ENCODE measurements around the gene TANK. TPM values are rescaled to one million over a fixed set of nuclear protein-coding genes. Genes with fewer than 3 reads are reported as not detected.
"Not testable (repeated sequence)": the region's sequence is repeated elsewhere in the genome, so short reads cannot be mapped to it uniquely, and the experiment has no call there.

Gene TANK
- total and polyA plus RNA-seq, 8 donors, result 53.7 to 80.3 (median 70.2) TPM

GRCh38 chr2:161178756-161179155 is 18.5 kb downstream of the TANK start:
- ATAC-seq, result no peak

DNA sequence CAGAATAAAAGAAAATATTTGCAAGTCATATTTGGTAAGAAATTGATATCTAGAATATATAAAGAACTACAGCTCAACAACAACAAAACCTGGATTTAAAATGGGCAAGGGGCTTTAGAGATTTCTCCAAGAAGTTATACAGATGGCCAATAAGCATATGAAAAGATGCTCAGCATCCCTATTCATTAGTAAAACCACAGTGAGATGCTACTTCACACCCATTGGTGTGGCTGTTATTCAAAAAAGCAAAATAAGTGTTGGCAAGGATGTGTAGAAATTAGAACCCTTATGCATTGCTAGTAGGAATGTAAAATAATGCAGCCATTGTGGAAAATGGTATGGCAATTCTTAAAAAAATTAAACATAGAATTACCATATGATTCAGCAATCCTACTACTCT is 29.8 kb downstream of the TANK start:
- Histone ChIP-seq H3K27me3 (no peaks in the 10 kb centered on the region), H3K4me3 (no peak overlapping the region), H3K27ac (no peak overlapping the region), H3K4me1 (peaks cover 0 to 16% of the 10 kb centered on the region in 2 donors), H3K36me3 (peaks cover 0 to 62% of the 10 kb centered on the region in 2 donors), H3K9me3 (no peaks in the 10 kb centered on the region)
- intact Hi-C loops (cut with DNase I), result no loop called here
- no peak for TF ChIP-seq CTCF (IDR thresholded peaks at IDR 0.05)
- no peak for DNase-seq
- ATAC-seq, result no peak

More at GRCh38 chr2:161178756-161179155, 18.5 kb downstream of the TANK start:
- H3K27me3 ChIP-seq, result no peaks in the 10 kb centered on the region
- H3K9me3 ChIP-seq, result no peaks in the 10 kb centered on the region
- no peak overlapping the region for H3K4me3 ChIP-seq
- H3K27ac ChIP-seq, result no peak overlapping the region
- H3K4me1 ChIP-seq, result peaks cover 0 to 19% of the 10 kb centered on the region in 2 donors
- H3K36me3 ChIP-seq, result peaks cover 0 to 62% of the 10 kb centered on the region in 2 donors
- intact Hi-C loops (cut with DNase I), result no loop called here
- no peak for DNase-seq
- no peak for TF ChIP-seq CTCF (IDR thresholded peaks at IDR 0.05)

- intact Hi-C loops (cut with DNase I); H3K9me3 ChIP-seq: not testable (repeated sequence)
Observed at GRCh38 chr2:161195602-161196001, 35.4 kb downstream of the TANK start.

DNA sequence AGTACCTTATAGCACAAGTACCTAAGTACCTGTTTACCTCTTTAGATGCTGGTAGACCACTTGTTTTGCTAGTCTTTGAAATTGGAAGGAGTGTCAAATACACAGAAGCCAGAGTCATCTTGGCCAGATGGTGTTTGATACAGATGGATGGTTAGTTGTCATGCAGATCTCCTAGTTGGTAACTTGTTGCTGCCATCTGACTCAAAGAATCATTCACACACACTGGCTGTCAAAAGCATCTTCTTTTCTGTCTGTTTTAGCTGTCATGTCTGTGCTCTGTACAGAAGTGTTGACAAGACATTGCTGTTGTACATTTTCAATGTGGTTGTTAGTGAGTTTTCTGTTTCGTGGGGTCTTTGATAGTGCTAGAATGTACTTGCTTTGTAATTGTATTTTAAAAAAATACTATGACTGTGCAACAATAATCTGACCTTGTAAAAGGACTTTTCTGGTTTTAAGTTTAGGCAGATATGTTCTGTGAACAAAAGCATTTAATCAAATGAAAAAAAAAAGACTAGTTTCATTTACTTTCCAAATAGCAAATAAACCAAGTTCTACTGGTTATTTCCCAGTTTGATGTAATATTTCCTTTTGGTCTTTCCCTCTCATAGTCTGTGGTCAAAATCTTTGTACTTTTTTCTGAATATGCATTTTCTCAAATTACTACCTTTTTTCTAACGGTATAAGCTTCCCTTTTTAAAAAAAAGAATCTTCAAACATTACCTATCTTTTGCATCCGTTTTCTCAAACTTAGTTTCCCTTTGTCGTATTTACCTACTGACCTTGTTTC is 39.9 kb downstream of the TANK start:
- Histone ChIP-seq H3K9me3 (no peaks in the 10 kb centered on the region), H3K27me3 (no peaks in the 10 kb centered on the region), H3K36me3 (peaks cover 0 to 40% of the 10 kb centered on the region in 2 donors), H3K4me3 (no peak overlapping the region), H3K4me1 (peaks cover 6 to 34% of the 10 kb centered on the region in 2 donors), H3K27ac (peak overlapping the region in 1 of 2 donors; percentile 29)
- DNase-seq (no peak), ATAC-seq (no peak)
- intact Hi-C loops (cut with DNase I), result no loop called here
- TF ChIP-seq CTCF (IDR thresholded peaks at IDR 0.05), result no peak

More at GRCh38 chr2:161195602-161196001, 35.4 kb downstream of the TANK start:
- not testable (repeated sequence) for H3K4me3 ChIP-seq, DNase-seq, H3K27ac ChIP-seq, ATAC-seq, H3K27me3 ChIP-seq
- peaks cover 6 to 29% of the 10 kb centered on the region in 2 donors for H3K4me1 ChIP-seq
- H3K36me3 ChIP-seq, result peaks cover 0 to 51% of the 10 kb centered on the region in 2 donors

GRCh38 chr2:161204846-161205245 is 44.6 kb downstream of the TANK start:
- no peak for TF ChIP-seq CTCF (IDR thresholded peaks at IDR 0.05)
- intact Hi-C loops (cut with DNase I), result no loop called here

More at GRCh38 chr2:161204846-161205245, 44.6 kb downstream of the TANK start:
- H3K27ac ChIP-seq, result peak overlapping the region in 1 of 2 donors; percentile 10
- peaks cover 4 to 61% of the 10 kb centered on the region in 2 donors for H3K4me1 ChIP-seq
- peaks cover 0 to 50% of the 10 kb centered on the region in 2 donors for H3K36me3 ChIP-seq
- DNase-seq, result no peak
- H3K9me3 ChIP-seq, result no peaks in the 10 kb centered on the region
- H3K27me3 ChIP-seq, result no peaks in the 10 kb centered on the region
- H3K4me3 ChIP-seq, result no peak overlapping the region
- ATAC-seq, result no peak

All from left lung (tissue), 10 donors.